ENCODE measurements around the gene S100A11. TPM values are rescaled to one million over a fixed set of nuclear protein-coding genes. Genes with fewer than 3 reads are reported as not detected.

S100A11 gene
- total RNA-seq, 2 donors from 2014 or later: 59.0 to 172 TPM

DNA sequence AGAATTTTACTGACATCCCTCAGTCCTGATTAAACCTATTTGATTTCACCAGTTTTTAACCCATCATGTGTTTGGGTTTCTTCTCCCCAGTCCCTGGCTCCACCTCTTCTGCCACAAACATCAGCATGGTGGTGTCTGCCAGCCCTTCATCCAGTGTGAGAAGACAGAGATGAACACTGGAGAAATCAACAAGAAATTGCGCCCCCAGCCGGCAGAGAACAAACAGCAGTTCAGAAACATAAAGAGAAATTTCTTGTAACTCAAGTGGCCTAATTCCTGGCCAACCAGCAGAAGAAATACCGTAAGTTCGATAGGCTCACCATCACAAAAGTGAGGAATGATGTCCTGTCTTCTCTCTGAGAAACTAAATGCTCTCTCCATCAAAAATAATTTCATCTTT lies 18.3 kb downstream of the S100A11 start:
- no peaks in the 10 kb centered on the region for H3K4me1 ChIP-seq
- no peaks in the 10 kb centered on the region for H3K27me3 ChIP-seq
- no peaks in the 10 kb centered on the region for H3K9me3 ChIP-seq
- no peak overlapping the region for H3K4me3 ChIP-seq
- no peak overlapping the region for H3K27ac ChIP-seq
- no peak for DNase-seq (ENCODE audit: low spot score)
- TF ChIP-seq, protein P1, sequence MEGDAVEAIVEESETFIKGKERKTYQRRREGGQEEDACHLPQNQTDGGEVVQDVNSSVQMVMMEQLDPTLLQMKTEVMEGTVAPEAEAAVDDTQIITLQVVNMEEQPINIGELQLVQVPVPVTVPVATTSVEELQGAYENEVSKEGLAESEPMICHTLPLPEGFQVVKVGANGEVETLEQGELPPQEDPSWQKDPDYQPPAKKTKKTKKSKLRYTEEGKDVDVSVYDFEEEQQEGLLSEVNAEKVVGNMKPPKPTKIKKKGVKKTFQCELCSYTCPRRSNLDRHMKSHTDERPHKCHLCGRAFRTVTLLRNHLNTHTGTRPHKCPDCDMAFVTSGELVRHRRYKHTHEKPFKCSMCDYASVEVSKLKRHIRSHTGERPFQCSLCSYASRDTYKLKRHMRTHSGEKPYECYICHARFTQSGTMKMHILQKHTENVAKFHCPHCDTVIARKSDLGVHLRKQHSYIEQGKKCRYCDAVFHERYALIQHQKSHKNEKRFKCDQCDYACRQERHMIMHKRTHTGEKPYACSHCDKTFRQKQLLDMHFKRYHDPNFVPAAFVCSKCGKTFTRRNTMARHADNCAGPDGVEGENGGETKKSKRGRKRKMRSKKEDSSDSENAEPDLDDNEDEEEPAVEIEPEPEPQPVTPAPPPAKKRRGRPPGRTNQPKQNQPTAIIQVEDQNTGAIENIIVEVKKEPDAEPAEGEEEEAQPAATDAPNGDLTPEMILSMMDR (IDR thresholded peaks at IDR 0.05): no peak
- H3K36me3 ChIP-seq: no peaks in the 10 kb centered on the region

DNA sequence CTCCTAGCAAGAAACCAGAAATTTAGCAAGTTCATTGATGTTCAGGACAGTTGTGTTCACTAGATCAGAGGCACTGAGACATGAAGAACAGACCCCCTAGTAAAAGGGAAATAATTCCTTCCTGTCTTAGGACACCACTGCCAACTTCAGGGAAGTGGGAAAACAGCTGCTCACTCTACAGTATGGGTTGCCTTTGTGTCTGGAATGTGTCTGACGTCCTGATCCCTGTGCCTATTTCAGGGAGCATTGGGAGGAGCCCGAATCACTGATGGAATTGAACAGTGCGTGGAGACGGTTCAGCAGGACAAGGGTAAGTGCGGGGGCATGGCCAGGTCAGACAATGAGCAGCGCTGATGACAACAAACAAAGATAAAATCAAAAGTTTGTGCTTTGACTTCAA lies 21.0 kb downstream of the S100A11 start:
- Histone ChIP-seq H3K27me3 (no peaks in the 10 kb centered on the region), H3K27ac (no peak overlapping the region), H3K9me3 (no peaks in the 10 kb centered on the region), H3K4me1 (no peaks in the 10 kb centered on the region), H3K36me3 (no peaks in the 10 kb centered on the region), H3K4me3 (no peak overlapping the region)
- TF ChIP-seq, protein P1 (IDR thresholded peaks at IDR 0.05): no peak
- no peak for DNase-seq (ENCODE audit: low spot score)

DNA sequence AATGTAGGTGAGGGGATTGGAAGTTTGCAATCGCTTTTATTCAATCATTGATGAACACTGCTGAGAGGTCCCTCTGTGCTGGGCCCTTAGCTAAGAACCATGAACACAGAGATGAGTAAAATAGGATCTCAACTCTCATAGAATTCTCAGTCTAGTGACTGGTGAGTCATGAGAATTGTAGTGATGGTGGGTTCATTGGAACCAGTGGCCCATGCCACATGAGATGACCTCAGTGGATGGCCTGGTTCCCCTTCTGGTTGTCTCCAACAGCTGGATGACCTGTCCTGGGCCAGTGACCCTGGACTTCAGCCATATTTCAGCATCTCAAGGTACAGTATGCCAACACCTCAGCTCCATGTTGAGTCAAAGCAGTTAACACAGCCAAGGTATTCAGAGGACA lies 21.9 kb downstream of the S100A11 start:
- Histone ChIP-seq H3K27me3 (no peaks in the 10 kb centered on the region), H3K27ac (no peak overlapping the region), H3K36me3 (no peaks in the 10 kb centered on the region), H3K9me3 (no peaks in the 10 kb centered on the region), H3K4me1 (no peaks in the 10 kb centered on the region), H3K4me3 (no peak overlapping the region)
- DNase-seq (ENCODE audit: low spot score): no peak
- TF ChIP-seq, protein P1 (IDR thresholded peaks at IDR 0.05): no peak

DNA sequence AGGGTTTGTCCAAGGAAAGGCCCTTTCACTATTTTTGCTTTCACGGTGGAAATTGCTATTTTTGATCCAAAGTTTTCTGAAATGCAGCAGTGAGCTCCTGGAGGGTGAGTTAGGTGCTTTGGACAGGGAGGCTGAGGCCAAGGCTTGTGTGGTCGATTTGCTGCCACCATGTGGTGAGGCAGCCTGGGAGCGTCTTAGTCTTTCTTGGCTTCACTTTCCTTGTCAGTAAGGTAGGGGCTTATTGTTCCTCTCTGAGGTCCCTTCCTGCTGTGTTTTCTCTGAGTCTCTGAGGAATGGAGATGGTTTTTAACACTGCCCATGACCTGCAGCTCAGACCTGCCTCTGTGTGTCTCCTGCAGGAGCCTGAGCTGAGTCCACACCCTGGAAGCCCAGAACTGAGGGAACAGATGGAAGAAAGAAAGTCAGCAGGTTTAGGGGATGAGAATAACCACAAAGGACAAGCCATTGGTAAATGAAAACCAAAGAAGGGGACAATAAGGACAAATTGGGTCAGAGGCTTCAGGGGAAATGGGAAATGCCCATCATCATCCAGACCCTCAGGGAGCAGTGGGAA lies 23.1 kb downstream of the S100A11 start:
- no peak for DNase-seq (ENCODE audit: low spot score)
- TF ChIP-seq, protein P1 (IDR thresholded peaks at IDR 0.05): peak; percentile 15 to 65

DNA sequence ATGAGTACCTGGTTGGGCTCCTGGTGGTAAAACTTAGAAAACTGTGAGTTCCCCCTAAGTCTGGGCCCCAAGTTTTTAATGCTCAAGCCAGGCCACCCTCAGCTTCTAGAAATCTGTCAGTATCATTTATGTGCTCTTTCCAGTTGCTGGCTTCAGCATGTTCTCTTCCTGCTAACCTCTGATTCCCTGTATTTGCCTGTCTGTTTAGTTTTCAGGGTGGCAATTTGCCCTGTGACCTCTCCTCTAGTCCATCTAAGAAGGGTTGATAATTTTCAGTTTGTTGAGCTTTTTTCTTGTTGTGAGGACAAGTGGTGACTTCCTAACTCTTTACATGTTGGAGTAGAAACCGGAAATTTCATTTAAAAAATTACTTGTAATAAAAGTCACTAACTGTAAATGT lies 27.1 kb downstream of the S100A11 start:
- no peaks in the 10 kb centered on the region for H3K9me3 ChIP-seq
- H3K4me3 ChIP-seq: no peak overlapping the region
- DNase-seq (ENCODE audit: low spot score): no peak
- TF ChIP-seq, protein P1 (IDR thresholded peaks at IDR 0.05): no peak
- H3K27ac ChIP-seq: no peak overlapping the region
- no peaks in the 10 kb centered on the region for H3K36me3 ChIP-seq
- no peaks in the 10 kb centered on the region for H3K4me1 ChIP-seq
- no peaks in the 10 kb centered on the region for H3K27me3 ChIP-seq

More for the DNA sequence above, 23.1 kb downstream of the S100A11 start:
- H3K36me3 ChIP-seq: no peaks in the 10 kb centered on the region
- H3K27ac ChIP-seq: no peak overlapping the region
- no peaks in the 10 kb centered on the region for H3K4me1 ChIP-seq
- H3K4me3 ChIP-seq: no peak overlapping the region
- no peaks in the 10 kb centered on the region for H3K9me3 ChIP-seq
- H3K27me3 ChIP-seq: no peaks in the 10 kb centered on the region

DNA sequence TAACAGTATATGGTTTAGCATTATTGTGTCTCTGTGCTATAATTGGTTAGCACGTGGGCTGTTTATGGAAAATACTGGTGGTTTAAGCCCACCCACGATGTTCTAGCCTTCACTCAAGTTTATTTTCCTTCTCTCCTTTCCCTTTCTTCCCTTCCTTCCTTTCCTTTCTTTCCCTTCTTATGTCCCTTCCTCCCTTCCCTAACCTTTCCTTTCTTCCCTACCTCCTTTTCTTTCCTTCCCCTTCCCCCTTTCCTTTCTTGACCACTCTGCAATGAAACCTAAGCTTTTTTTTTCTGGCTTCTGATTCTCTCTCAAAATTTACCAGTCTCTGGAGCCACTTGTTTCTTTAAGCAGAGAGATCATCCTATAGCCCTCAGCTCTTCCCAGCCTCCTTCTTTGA lies 29.8 kb downstream of the S100A11 start:
- Histone ChIP-seq H3K36me3 (no peaks in the 10 kb centered on the region), H3K4me1 (peaks cover 0 to 5% of the 10 kb centered on the region in 2 donors), H3K27me3 (no peaks in the 10 kb centered on the region), H3K27ac (no peak overlapping the region), H3K4me3 (no peak overlapping the region), H3K9me3 (no peaks in the 10 kb centered on the region)
- TF ChIP-seq, protein P1 (IDR thresholded peaks at IDR 0.05): no peak
- no peak for DNase-seq (ENCODE audit: low spot score)

Measured in right atrium auricular region (tissue), 2 donors.